Trophoblast cell (in vitro differentiated cells and primary cell): ENCODE measurements around the gene CKAP4.
A peak's percentile ranks its signal among the peaks of the same experiment; 100 is the strongest.

Experiments used
- DNase-seq, 2 donors: peaks; one replicate each; pipeline ENCODE4 v3.0.0-alpha.2; 2016
- H2AFZ ChIP-seq: 2 replicates; pipeline ENCODE4 v1.6.1; 2013; ENCODE audit warnings: low read length, moderate library complexity, mild to moderate bottlenecking; ENCODE audit not compliant: insufficient read depth, poor library complexity
- H2AK5ac ChIP-seq: 2 replicates; pipeline ENCODE4 v1.6.1; 2013; ENCODE audit warnings: mild to moderate bottlenecking, low read length
- H2BK120ac ChIP-seq: 2 replicates; pipeline ENCODE4 v1.6.1; 2013; ENCODE audit warnings: low read length, mild to moderate bottlenecking, moderate library complexity; ENCODE audit not compliant: insufficient read depth, poor library complexity
- H2BK12ac ChIP-seq: 2 replicates; pipeline ENCODE4 v1.6.1; 2013; ENCODE audit warnings: mild to moderate bottlenecking, low read length, moderate library complexity
- H2BK5ac ChIP-seq: 2 replicates; pipeline ENCODE4 v1.6.1; 2013; ENCODE audit warnings: low read length, low read depth, moderate library complexity, mild to moderate bottlenecking; ENCODE audit not compliant: poor library complexity
- H3K14ac ChIP-seq: 2 replicates; pipeline ENCODE4 v1.6.1; 2013; ENCODE audit warnings: mild to moderate bottlenecking, low read length
- H3K18ac ChIP-seq: 2 replicates; pipeline ENCODE4 v1.6.1; 2013; ENCODE audit warnings: mild to moderate bottlenecking, low read length
- H3K23ac ChIP-seq: 2 replicates; pipeline ENCODE4 v1.6.1; 2013; ENCODE audit warnings: low read length
- H3K27ac ChIP-seq: 2 replicates; pipeline ENCODE4 v1.5.1; 2013; ENCODE audit warnings: low read depth, mild to moderate bottlenecking, inconsistent platforms, low read length, moderate library complexity
- H3K27me3 ChIP-seq: 2 replicates; pipeline ENCODE4 v1.6.1; 2013; ENCODE audit warnings: inconsistent platforms, mild to moderate bottlenecking, low read length, moderate library complexity; ENCODE audit not compliant: insufficient read depth
- H3K36me3 ChIP-seq, 2 experiments: 1 replicate in 1 of 2; 2 replicates in 1 of 2; pipeline ENCODE4 v1.6.1; 2013; ENCODE audit warnings: low read length in 2 of 2, mild to moderate bottlenecking in 2 of 2, moderate library complexity in 1 of 2; ENCODE audit not compliant: insufficient read depth in 2 of 2, control insufficient read depth in 1 of 2
- H3K4ac ChIP-seq: 2 replicates; pipeline ENCODE4 v1.6.1; 2013; ENCODE audit warnings: low read depth, mild to moderate bottlenecking, low read length, moderate library complexity
- H3K4me1 ChIP-seq, 2 experiments: 1 replicate in 1 of 2; 2 replicates in 1 of 2; pipeline ENCODE4 v1.6.1; 2013; ENCODE audit warnings: low read length in 2 of 2, mild to moderate bottlenecking in 2 of 2, moderate library complexity in 1 of 2; ENCODE audit not compliant: insufficient read depth in 2 of 2, control insufficient read depth in 1 of 2
- H3K4me2 ChIP-seq: 2 replicates; pipeline ENCODE4 v1.6.1; 2013; ENCODE audit warnings: inconsistent platforms, mild to moderate bottlenecking, low read length, moderate library complexity
- H3K4me3 ChIP-seq: 2 replicates; pipeline ENCODE4 v1.5.1; 2013; ENCODE audit warnings: mild to moderate bottlenecking, low read depth, low read length, inconsistent platforms
- H3K79me1 ChIP-seq: one replicate; pipeline ENCODE4 v1.6.1; 2013; ENCODE audit warnings: low read length
- H3K79me2 ChIP-seq: 2 replicates; pipeline ENCODE4 v1.6.1; 2013; ENCODE audit warnings: low read length, mild to moderate bottlenecking; ENCODE audit not compliant: control insufficient read depth, insufficient read depth, poor library complexity
- H3K9ac ChIP-seq: 2 replicates; pipeline ENCODE4 v1.6.1; 2013; ENCODE audit warnings: mild to moderate bottlenecking, low read length
- H3K9me3 ChIP-seq: 2 replicates; pipeline ENCODE4 v1.6.1; 2013; ENCODE audit warnings: low read depth, mild to moderate bottlenecking, control low read depth, inconsistent platforms, low read length; ENCODE audit not compliant: insufficient read depth
- H4K12ac ChIP-seq: 2 replicates; pipeline ENCODE4 v1.6.1; 2013; ENCODE audit warnings: low read depth, mild to moderate bottlenecking, low read length, moderate library complexity
- H4K8ac ChIP-seq: 2 replicates; pipeline ENCODE4 v1.6.1; 2013; ENCODE audit warnings: low read depth, mild to moderate bottlenecking, low read length, moderate library complexity
- H4K91ac ChIP-seq: one replicate; pipeline ENCODE4 v1.6.1; 2013; ENCODE audit warnings: low read depth, mild to moderate bottlenecking, low read length, moderate library complexity
- WGBS: extraction: QIAGEN DNeasy Blood & Tissue Kit; methylation state at CpG from one replicate; pipeline ENCODE4 v1.1.7; 2013; ENCODE audit warnings: missing lambda C conversion rate; ENCODE audit not compliant: insufficient read length, insufficient coverage; ENCODE audit errors: extremely low coverage; 5-methylcytosine and 5-hydroxymethylcytosine counted together

The CKAP4 gene

GRCh38 chr12:106291342-106291741, 43.5 kb upstream of the CKAP4 start:
- Histone ChIP-seq H4K91ac (no peak overlapping the region), H4K8ac (no peak overlapping the region), H3K9me3 (no peaks in the 10 kb centered on the region), H2BK12ac (no peak overlapping the region), H3K18ac (no peak overlapping the region), H2AFZ (no peak overlapping the region), H3K79me1 (no peaks in the 10 kb centered on the region), H2BK5ac (no peak overlapping the region), H3K4me1 (no peaks in the 10 kb centered on the region), H4K12ac (no peak overlapping the region), H3K4me3 (no peak overlapping the region), H3K4me2 (no peak overlapping the region), H3K79me2 (no peaks in the 10 kb centered on the region), H3K14ac (no peak overlapping the region), H3K23ac (no peak overlapping the region), H3K27ac (no peak overlapping the region), H3K9ac (no peak overlapping the region), H3K27me3 (no peaks in the 10 kb centered on the region), H3K36me3 (no peaks in the 10 kb centered on the region), H3K4ac (no peak overlapping the region), H2BK120ac (no peak overlapping the region), H2AK5ac (no peak overlapping the region)
- DNase-seq: no peak
- WGBS: no CpG with 5 or more reads among the region's 5 CpGs

GRCh38 chr12:106290666-106291065, 42.8 kb upstream of the CKAP4 start:
- no peaks in the 10 kb centered on the region for H3K27me3 ChIP-seq
- DNase-seq: no peak
- no peak overlapping the region for H2AFZ ChIP-seq
- no peak overlapping the region for H4K12ac ChIP-seq
- H2AK5ac ChIP-seq: no peak overlapping the region
- no peak overlapping the region for H4K91ac ChIP-seq
- H3K23ac ChIP-seq: no peak overlapping the region
- H3K4ac ChIP-seq: no peak overlapping the region
- H3K79me2 ChIP-seq: no peaks in the 10 kb centered on the region
- H2BK5ac ChIP-seq: no peak overlapping the region
- no peaks in the 10 kb centered on the region for H3K36me3 ChIP-seq
- no peak overlapping the region for H3K4me3 ChIP-seq
- no peaks in the 10 kb centered on the region for H3K9me3 ChIP-seq
- H3K4me1 ChIP-seq: no peaks in the 10 kb centered on the region
- H2BK12ac ChIP-seq: no peak overlapping the region
- WGBS: no CpG with 5 or more reads among the region's 2 CpGs
- H2BK120ac ChIP-seq: no peak overlapping the region
- no peak overlapping the region for H4K8ac ChIP-seq
- H3K4me2 ChIP-seq: no peak overlapping the region
- H3K27ac ChIP-seq: no peak overlapping the region
- H3K18ac ChIP-seq: no peak overlapping the region
- no peak overlapping the region for H3K14ac ChIP-seq
- H3K9ac ChIP-seq: no peak overlapping the region
- H3K79me1 ChIP-seq: no peaks in the 10 kb centered on the region

- Histone ChIP-seq H3K4me2 (no peak overlapping the region), H3K9ac (no peak overlapping the region), H2AK5ac (no peak overlapping the region), H3K18ac (no peak overlapping the region), H3K27ac (no peak overlapping the region), H3K36me3 (no peaks in the 10 kb centered on the region), H4K91ac (no peak overlapping the region), H2BK5ac (no peak overlapping the region), H4K8ac (no peak overlapping the region), H3K27me3 (no peaks in the 10 kb centered on the region), H3K79me2 (no peaks in the 10 kb centered on the region), H3K23ac (no peak overlapping the region), H4K12ac (no peak overlapping the region), H2AFZ (no peak overlapping the region), H3K14ac (no peak overlapping the region), H2BK120ac (no peak overlapping the region), H3K4me1 (no peaks in the 10 kb centered on the region), H3K4ac (no peak overlapping the region), H3K79me1 (no peaks in the 10 kb centered on the region), H3K4me3 (no peak overlapping the region), H2BK12ac (no peak overlapping the region), H3K9me3 (no peaks in the 10 kb centered on the region)
- peak in 1 of 2 donors; percentile 18 for DNase-seq
- WGBS: no CpG with 5 or more reads among the region's 1 CpG
Observed at GRCh38 chr12:106289196-106289681, 41.4 kb upstream of the CKAP4 start.

- H4K91ac ChIP-seq: peak overlapping the region; percentile 43
- WGBS: no CpG with 5 or more reads among the region's 9 CpGs
- H3K4me2 ChIP-seq: no peak overlapping the region
- no peak overlapping the region for H3K27ac ChIP-seq
- H2AK5ac ChIP-seq: no peak overlapping the region
- no peak overlapping the region for H2AFZ ChIP-seq
- H3K23ac ChIP-seq: no peak overlapping the region
- no peak overlapping the region for H3K18ac ChIP-seq
- H3K27me3 ChIP-seq: no peaks in the 10 kb centered on the region
- peak overlapping the region; percentile 53 for H2BK12ac ChIP-seq
- H3K9me3 ChIP-seq: no peaks in the 10 kb centered on the region
- H3K4ac ChIP-seq: no peak overlapping the region
- peak overlapping the region; percentile 17 for H2BK120ac ChIP-seq
- H3K4me1 ChIP-seq: no peaks in the 10 kb centered on the region
- H4K12ac ChIP-seq: no peak overlapping the region
- peak; percentile 47 to 73 for DNase-seq
- no peaks in the 10 kb centered on the region for H3K79me2 ChIP-seq
- no peak overlapping the region for H3K14ac ChIP-seq
- no peaks in the 10 kb centered on the region for H3K36me3 ChIP-seq
- H2BK5ac ChIP-seq: no peak overlapping the region
- no peak overlapping the region for H3K4me3 ChIP-seq
- H4K8ac ChIP-seq: no peak overlapping the region
- H3K9ac ChIP-seq: no peak overlapping the region
- no peaks in the 10 kb centered on the region for H3K79me1 ChIP-seq
Observed at GRCh38 chr12:106288494-106289195, 40.8 kb upstream of the CKAP4 start.
